ENCODE data around the gene GH1.
A peak's percentile ranks its signal among the peaks of the same experiment; 100 is the strongest.
"Not testable (repeated sequence)": the region's sequence is repeated elsewhere in the genome, so short reads cannot be mapped to it uniquely, and the experiment has no call there.

Gene GH1

DNA sequence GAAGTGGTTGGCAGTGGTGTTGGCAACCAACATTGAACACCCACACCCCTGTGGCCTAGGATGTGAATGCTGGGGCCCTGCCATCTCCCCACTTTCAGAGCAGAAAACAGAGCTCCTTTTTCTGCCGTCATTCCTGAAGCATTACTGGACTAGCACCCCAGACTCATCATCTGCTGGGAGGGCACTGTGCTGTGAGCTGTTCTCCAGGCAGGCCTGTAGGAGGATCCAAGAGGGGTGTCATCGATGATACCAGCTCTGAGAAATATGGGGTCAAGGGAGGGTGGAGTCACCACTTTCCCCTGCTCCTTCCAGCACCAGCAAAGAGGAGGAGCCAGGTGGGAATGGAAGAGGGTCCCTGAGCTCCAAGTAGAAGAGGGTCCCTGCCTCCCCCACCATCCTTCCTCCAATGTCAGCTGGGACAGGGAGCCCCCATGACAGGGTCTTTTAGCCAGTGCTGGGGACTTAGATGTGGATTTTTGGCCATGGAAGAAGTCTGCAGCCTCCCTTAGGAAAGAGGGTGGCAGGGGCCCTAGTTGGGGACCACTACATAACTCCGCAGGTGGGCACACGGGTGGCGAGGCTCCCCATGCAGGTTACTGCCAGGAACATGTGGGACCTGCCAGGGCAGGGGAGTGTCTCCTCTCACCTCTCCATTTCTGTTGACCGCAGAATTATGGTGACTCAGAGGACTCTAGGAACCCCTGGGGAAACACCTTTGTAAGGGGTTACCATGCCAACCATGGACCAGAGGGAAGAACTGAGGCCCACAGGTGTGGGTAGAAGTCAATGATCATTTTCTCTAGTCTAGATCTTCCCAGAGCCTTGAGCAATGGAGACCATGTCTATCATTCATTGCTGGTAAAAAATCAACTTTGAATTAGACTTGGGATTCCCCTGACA is 19.5 kb downstream of the GH1 start:
- peak in 1 of 2 donors; percentile 21 for DNase-seq (ENCODE audit: low read depth in 1 of 2, low spot score in 1 of 2)

DNA sequence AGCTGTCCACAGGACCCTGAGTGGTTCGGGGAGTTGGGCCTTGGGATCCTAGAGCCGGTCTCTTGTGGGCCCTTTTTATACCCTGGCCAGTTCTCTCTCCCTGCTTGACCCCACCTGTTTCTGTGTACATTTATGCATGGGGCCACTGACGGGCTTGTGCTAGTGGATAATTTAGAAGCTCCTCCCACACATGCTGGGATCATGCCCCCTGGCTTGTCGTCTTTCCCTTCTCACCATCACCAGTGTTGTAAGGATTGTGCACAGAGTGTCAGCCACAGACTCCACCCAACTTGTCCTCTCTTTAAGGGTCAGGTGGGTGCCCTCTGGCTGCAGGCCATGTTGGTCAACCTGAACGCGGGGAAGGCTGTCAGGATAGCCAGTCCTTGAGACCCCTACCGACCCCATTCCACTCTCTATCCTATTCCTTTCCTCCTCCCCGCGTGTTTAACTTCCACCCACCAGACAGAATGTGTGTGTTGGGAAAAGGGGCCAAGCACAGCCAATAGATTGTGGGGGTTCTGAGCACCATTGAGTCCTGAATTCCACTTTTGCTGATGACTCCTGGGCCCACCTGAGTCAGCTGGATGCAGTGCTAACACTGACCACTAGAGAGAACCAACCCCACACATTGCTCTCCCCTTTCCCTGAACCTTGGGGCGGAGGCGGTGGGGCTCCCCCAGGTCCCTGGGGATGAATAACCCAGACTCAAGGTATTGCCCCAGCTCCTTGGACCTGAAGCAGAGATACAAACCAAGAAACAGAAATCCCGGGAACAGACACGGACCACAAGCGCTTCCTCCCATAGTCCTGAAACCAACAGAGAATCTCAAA is 21.9 kb downstream of the GH1 start, which contains the start of gene CSH1:
Gene CSH1 (minus strand): TSS at position 51 of the 831 bp plus-strand sequence. CDS start 63 bp downstream, outside the sequence.
- DNase-seq (ENCODE audit: low read depth in 1 of 2, low spot score in 1 of 2) = not testable (repeated sequence)

GRCh38 chr17:63894821-63895220 is 23.8 kb downstream of the GH1 start:
- DNase-seq (ENCODE audit: low read depth in 1 of 2, low spot score in 1 of 2) = not testable (repeated sequence)

DNA sequence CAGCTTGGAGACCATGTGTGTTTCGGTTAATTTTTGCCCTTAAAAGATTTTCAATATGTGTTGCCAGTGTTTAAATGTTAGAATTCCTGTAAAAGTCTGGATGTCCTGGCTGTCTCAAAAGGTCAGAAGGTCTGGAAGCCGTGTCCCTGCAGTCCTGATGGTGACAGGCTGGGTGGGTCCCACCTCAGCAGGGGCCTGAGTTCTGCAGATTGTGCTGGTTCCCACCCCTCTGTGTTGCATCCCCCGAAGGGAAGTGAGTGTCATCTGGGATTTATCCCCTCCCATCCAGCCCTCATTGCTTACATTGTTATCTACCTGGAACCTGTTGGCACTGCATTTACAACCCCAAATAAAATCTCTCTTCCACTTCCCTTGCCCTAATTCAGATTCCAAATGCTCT is 24.6 kb downstream of the GH1 start:
- not testable (repeated sequence) for DNase-seq (ENCODE audit: low read depth in 1 of 2, low spot score in 1 of 2)

- not testable (repeated sequence) for DNase-seq (ENCODE audit: low read depth in 1 of 2, low spot score in 1 of 2)
Measured at GRCh38 chr17:63892316-63893037, 26.2 kb downstream of the GH1 start.

- DNase-seq (ENCODE audit: low read depth in 1 of 2, low spot score in 1 of 2) = not testable (repeated sequence)
Measured at GRCh38 chr17:63889026-63889848, 29.4 kb downstream of the GH1 start.

DNA sequence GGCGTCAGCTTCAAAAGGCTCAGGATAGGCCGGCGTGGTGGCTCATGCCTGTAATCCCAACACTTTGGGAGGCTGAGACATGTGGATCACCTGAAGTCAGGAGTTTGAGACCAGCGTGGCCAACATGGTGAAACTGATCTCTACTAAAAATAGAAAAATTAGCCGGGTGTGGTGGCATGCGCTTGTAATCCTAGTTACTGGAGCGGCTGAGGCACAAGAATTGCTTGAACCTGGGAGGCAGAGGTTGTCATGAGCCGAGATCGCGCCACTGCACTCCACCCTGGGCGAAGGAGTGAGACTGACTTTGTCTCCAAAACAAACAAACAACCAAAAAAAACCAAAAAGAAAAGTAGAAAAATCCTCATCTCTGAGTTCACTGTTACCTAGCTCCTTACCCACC is 33.5 kb downstream of the GH1 start:
- DNase-seq (ENCODE audit: low read depth in 1 of 2, low spot score in 1 of 2) = not testable (repeated sequence)

DNA sequence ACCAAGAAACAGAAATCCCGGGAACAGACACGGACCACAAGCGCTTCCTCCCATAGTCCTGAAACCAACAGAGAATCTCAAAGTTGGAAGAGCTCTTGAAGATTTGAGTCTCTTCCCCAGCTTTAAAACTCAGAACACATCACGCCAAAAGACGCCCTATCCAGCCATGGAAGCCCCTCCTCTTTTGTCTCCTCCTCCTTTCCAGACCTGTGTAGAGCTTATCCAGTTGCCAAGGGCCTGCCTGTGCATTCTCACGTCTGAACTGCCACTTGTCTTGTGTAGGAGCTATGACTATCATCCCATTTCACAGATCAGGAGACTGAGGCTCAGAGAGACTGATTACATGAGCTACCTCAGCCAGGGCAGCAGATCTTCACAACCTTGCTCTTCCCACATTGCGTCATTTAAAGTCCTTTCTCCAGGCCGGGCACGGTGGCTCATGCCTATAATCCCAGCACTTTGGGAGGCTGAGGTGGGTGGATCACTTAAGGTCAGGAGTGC is 36.0 kb downstream of the GH1 start:
- DNase-seq (ENCODE audit: low read depth in 1 of 2, low spot score in 1 of 2) = not testable (repeated sequence)

DNA sequence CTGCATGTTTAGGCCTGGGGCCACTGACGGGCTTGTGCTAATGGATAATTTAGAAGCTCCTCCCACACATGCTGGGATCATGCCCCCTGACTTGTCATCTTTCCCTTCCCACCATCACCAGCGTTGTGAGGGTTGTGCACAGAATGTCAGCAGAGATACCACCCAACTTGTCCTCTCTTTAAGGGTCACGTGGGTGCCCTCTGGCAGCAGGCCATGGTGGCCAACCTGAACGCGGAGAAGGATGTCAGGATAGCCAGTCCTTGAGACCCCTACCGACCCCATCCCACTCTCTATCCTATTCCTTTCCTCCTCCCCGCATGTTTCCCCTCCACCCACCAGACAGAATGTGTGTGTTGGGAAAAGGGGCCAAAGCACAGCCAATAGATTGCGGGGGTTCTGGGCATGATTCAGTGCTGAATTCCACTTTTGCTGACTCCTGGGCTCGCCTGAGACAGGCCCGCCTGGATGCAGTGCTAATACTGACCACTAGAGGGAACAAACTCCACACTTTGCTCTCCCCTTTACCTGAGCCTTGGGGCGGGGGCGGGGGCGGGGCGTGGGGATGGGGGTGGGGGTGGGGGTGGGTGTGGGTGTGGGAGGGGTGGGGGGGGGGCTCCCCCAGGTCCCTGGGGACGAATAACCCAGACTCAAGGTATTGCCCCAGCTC is 36.6 kb downstream of the GH1 start, which contains the start of gene GH2:
Gene GH2 (minus strand): TSS at position 10 of the 667 bp plus-strand sequence. CDS start 143 bp downstream, outside the sequence.
- DNase-seq (ENCODE audit: low read depth in 1 of 2, low spot score in 1 of 2) = peak; percentile 34 to 39

GRCh38 chr17:63881337-63881736 is 37.3 kb downstream of the GH1 start:
- not testable (repeated sequence) for DNase-seq (ENCODE audit: low read depth in 1 of 2, low spot score in 1 of 2)

DNA sequence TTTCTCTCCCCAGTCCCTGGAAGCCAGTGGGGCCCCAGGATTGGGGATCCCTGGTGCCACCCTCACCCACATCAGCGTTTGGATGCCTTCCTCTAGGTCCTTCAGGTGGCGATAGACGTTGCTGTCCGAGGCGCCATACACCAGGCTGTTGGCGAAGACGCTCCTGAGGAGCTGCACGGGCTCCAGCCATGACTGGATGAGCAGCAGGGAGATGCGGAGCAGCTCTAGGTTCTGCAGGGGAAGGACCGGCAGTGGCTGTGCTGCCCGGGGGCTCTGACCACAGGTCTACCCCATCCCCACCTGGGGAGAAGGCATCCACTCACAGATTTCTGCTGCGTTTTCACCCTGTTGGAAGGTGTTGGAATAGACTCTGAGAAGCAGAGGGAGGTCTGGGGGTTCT is 37.9 kb downstream of the GH1 start:
- no peak for DNase-seq (ENCODE audit: low read depth in 1 of 2, low spot score in 1 of 2)

GRCh38 chr17:63878413-63878812 is 40.2 kb downstream of the GH1 start:
- not testable (repeated sequence) for DNase-seq (ENCODE audit: low read depth in 1 of 2, low spot score in 1 of 2)

GRCh38 chr17:63874693-63875092 is 43.9 kb downstream of the GH1 start:
- not testable (repeated sequence) for DNase-seq (ENCODE audit: low read depth in 1 of 2, low spot score in 1 of 2)

- not testable (repeated sequence) for DNase-seq (ENCODE audit: low read depth in 1 of 2, low spot score in 1 of 2)
Measured at GRCh38 chr17:63874061-63874626, 44.5 kb downstream of the GH1 start.

DNA sequence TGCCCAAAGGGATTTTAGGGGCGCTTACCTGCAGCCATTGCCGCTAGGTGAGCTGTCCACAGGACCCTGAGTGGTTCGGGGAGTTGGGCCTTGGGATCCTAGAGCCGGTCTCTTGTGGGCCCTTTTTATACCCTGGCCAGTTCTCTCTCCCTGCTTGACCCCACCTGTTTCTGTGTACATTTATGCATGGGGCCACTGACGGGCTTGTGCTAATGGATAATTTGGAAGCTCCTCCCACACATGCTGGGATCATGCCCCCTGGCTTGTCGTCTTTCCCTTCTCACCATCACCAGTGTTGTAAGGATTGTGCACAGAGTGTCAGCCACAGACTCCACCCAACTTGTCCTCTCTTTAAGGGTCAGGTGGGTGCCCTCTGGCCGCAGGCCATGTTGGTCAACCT is 45.1 kb downstream of the GH1 start, which contains the start of gene CSH2:
Gene CSH2 (minus strand): TSS at position 101 of the 400 bp plus-strand sequence. CDS start 63 bp downstream, at position 38.
- DNase-seq (ENCODE audit: low read depth in 1 of 2, low spot score in 1 of 2) = not testable (repeated sequence)

DNA sequence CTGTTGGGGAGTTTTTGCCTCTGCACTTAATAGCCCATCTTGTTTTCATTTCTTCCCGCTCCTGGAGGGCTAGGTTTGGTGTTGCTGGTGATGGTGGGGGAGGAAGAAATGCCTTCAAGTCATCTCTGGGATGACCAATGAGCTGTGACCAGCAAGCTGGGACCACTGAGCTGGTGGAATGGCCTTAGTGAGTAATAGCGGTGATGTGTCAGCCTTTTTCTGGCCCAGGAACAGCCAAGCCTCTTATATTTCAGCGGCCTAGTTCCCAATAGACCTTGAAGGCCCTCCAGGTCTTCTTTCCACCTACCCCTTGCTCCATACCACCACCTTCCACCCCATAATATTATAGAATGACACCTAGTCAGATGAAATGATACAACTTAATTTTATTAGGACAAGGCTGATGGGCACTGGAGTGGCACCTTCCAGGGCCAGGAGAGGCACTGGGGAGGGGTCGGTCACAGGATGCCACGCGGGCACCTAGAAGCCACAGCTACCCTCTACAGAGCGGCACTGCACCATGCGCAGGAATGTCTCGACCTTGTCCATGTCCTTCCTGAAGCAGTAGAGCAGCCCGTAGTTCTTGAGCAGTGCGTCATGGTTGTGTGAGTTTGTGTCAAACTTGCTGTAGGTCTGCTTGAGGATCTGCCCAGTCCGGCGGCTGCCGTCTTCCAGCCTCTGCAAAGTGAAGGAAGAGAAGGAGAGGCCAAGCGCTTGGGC is 46.8 kb downstream of the GH1 start:
- not testable (repeated sequence) for DNase-seq (ENCODE audit: low read depth in 1 of 2, low spot score in 1 of 2)

DNA sequence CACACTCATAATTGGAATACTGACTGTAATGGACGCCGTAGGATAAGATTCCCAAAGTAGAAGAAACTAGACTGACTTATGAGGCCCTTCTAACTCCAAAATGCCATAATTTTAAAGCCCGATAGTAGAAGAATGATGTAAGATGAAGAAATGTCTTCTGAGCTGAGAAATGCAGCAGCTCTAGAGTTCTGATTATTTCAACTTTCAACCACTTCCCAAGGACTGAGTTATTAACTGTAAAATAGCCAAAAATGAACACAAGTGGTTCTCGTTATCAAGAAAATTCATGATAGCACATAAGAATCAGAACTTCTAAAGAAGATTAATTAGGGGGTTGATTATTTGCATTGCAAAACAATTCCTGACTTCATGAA is 48.4 kb downstream of the GH1 start:
- DNase-seq (ENCODE audit: low read depth in 1 of 2, low spot score in 1 of 2) = not testable (repeated sequence)
